HL-60 (cell line): ENCODE results near the gene IPO13.

ENCODE experiments used
- DNase-seq, 2 experiments: peaks; one replicate each; pipeline ENCODE4 v3.0.0-alpha.2; 2010 to 2020; ENCODE audit warnings: low read depth in 1 of 2, low spot score in 1 of 2
- H3K27ac ChIP-seq: fragments of 250-450 bp; sonication (Bioruptor Pico); replicated peaks from 2 replicates; pipeline ENCODE4 v1.5.1; 2020; ENCODE audit warnings: mild to moderate bottlenecking, moderate library complexity
- H3K27me3 ChIP-seq: fragments of 250-450 bp; sonication (Bioruptor Pico); 2 replicates; pipeline ENCODE4 v1.5.1; 2021; ENCODE audit warnings: mild to moderate bottlenecking, moderate library complexity; ENCODE audit not compliant: insufficient read depth, poor library complexity, severe bottlenecking
- H3K4me3 ChIP-seq: replicated peaks from 2 replicates; pipeline ENCODE4 v1.5.1; 2011; ENCODE audit warnings: mild to moderate bottlenecking, control low read depth, low read length; ENCODE audit not compliant: insufficient read depth
- CTCF ChIP-seq: IDR thresholded peaks from one replicate; pipeline ENCODE4 v1.5.1; 2011; ENCODE audit warnings: low read length, control low read depth, inconsistent platforms; ENCODE audit not compliant: insufficient read depth
- GABPA ChIP-seq: IDR thresholded peaks from 2 replicates; pipeline ENCODE4 v1.6.1; 2012; ENCODE audit warnings: low read depth
- POLR2AphosphoS5 ChIP-seq: IDR thresholded peaks from 2 replicates; pipeline ENCODE4 v1.6.1; 2012; ENCODE audit warnings: low read depth
- REST ChIP-seq: IDR thresholded peaks from 2 replicates; pipeline ENCODE4 v1.6.1; 2012; ENCODE audit warnings: low read depth; ENCODE audit not compliant: insufficient replicate concordance
- SPI1 ChIP-seq: IDR thresholded peaks from 2 replicates; pipeline ENCODE4 v1.6.1; 2012; ENCODE audit warnings: low read depth, mild to moderate bottlenecking, borderline replicate concordance

Gene IPO13

GRCh38 chr1:43994071-43994470 lies 47.3 kb downstream of the IPO13 start:
- H3K27ac ChIP-seq, result no peak overlapping the region
- TF ChIP-seq GABPA (no peak), SPI1 (no peak), REST (no peak), POLR2AphosphoS5 (no peak), CTCF (no peak)
- no peak for DNase-seq
- H3K4me3 ChIP-seq, result no peak overlapping the region
- no peaks in the 10 kb centered on the region for H3K27me3 ChIP-seq

- peak in 1 of 2 experiments; percentile 35 for DNase-seq
- no peak overlapping the region for H3K4me3 ChIP-seq
These were observed 48.3 kb downstream of the IPO13 start for GRCh38 chr1:43994794-43995790.

GRCh38 chr1:43995984-43996732 lies 49.4 kb downstream of the IPO13 start:
- TF ChIP-seq GABPA, result no peak
- TF ChIP-seq CTCF, result no peak
- no peak for TF ChIP-seq REST
- no peak for TF ChIP-seq POLR2AphosphoS5
- no peak for TF ChIP-seq SPI1
- DNase-seq, result no peak
- H3K27ac ChIP-seq, result no peak overlapping the region
- H3K27me3 ChIP-seq, result no peaks in the 10 kb centered on the region
- H3K4me3 ChIP-seq, result no peak overlapping the region

More at GRCh38 chr1:43994794-43995790, 48.3 kb downstream of the IPO13 start:
- H3K27me3 ChIP-seq, result no peaks in the 10 kb centered on the region
- H3K27ac ChIP-seq, result no peak overlapping the region
- TF ChIP-seq SPI1, result no peak
- TF ChIP-seq GABPA, result no peak
- peak; percentile 11 for TF ChIP-seq CTCF
